NCI-H460 (cell line): ENCODE results near the gene DNASE2B. TPM values are rescaled to one million over a fixed set of nuclear protein-coding genes. Genes with fewer than 3 reads are reported as not detected.
"Not testable (repeated sequence)": the region's sequence is repeated elsewhere in the genome, so short reads cannot be mapped to it uniquely, and the experiment has no call there.

Source experiments
- DNase-seq: peaks from one replicate; pipeline ENCODE4 v3.0.0-alpha.2; 2016; ENCODE audit warnings: low read depth; ENCODE audit errors: extremely low read depth
- total RNA-seq: library from RNA; depleted of rRNA; stranded (reverse); fragments of >200 nt; shearing (Covaris generic); gene quantifications from 2 replicates; pipeline ENCODE4 v1.2.3, GENCODE V29; 2014; rRNA removed

DNASE2B gene
- total RNA-seq, 1 experiment from 2014 or later = not detected

DNA sequence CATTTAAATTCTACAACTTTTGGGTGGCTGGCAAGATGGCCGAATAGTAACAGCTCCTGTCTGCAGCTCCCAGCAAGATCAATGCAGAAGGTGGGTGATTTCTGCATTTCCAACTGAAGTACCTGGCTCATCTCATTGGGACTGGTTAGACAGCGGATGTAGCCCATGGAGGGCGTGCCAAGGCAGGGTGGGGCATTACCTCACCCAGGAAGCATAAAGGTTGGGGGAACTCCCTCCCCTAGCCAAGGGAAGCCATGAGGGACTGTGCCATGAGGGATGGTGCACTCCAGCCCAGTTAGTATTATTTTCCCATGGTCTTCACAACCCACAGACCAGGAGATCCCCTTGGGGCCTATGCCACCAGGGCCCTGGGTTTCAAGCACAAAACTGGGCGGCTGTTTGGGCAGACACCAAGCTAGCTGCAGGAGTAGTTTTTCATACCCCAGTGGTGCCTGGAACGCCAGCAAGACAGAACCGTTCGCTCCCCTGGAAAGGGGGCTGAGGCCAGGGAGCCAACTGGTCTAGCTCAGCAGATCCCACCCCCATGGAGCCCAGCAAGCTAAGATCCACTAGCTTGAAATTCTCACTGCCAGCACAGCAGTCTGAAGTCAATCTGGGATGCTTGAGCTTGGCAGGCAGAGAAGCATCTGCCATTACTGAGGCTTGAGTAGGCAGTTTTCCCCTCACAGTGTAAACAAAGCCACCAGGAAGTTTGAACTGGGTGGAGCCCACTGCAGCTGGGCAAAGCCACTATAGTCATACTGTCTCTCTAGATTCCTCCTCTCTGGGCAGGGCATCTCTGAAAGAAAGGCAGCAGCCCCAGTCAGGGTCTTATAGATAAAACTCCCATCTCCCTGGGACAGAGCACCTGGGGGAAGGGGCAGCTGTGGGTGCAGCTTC lies 44.7 kb downstream of the DNASE2B start:
- not testable (repeated sequence) for DNase-seq

DNA sequence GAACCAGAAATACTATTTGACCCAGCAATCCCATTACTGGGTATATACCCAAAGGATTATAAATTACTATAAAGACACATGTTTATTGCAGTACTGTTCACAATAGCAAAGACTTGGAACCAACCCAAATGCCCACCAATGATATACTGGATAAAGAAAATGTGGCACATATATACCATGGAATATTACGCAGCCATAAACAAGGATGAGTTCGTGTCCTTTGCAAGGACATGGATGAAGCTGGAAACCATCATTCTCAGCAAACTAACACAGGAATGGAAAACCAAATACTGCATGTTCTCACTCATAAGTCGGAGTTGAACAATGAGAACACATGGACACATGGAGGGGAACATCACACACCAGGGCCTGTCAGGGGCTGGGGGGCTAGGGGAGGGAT lies 50.4 kb downstream of the DNASE2B start:
- DNase-seq = not testable (repeated sequence)

DNA sequence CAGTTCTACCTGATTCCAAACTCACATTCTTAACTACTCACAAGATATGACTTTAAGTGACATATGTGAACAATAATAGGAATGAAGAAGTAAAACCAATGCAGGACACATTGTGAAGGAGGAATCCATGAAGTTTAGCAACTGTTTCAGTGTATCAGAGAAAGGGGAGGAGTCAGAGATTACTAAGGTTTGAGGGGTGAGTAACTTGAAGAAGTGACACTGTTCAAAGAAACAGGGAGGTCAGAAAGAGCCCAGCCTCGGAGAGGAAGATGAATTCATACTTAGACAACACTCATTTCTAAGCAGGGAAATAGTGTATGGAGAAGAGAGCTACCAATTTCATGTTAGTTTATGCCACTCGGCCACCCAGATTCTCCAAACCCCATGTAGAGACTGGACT lies 52.6 kb downstream of the DNASE2B start:
- DNase-seq = no peak

DNA sequence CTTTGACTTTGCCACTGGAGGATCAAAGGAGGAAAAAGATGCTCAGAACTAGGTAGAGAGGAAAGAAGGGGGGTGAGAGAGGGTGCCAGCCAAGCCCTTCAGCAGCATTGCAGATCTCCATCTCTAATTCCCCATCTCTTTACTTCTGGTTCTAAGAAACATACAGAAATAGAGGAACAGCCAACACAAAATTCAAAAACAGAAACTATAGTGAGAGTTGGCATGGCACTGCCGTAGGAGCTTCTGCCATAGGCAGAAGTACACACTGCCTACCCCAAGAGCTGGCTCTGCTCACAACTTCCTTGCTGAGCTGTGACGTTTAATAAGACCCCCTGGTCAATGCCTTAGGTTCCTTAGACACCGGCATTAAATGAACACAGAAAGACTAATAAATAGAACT lies 54.2 kb downstream of the DNASE2B start:
- no peak for DNase-seq

DNA sequence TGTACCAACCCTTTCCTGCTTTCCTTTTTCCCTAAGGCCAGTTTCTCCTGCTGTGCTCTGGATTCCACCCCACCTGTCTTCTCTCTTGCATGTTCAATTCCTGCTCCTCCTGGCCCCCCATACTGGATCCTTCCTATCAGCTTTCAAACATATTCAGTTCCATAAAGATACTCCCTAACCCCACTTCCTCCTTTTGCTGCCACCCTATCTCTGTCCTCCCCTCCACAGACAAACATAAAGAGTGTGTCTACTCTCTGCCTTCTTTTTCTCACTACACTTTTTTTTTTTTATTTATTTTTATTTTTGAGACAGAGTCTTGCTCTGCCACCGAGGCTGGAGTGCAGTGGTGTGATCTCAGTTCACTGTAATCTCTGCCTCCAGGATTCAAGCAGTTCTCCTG lies 63.8 kb downstream of the DNASE2B start:
- DNase-seq = no peak

Other genes starting within 250 kb of the DNASE2B start
- gene SAMD13, start 96.8 kb upstream of the DNASE2B start, total RNA-seq = 8.9 and 9.6 TPM in 2 replicates
- gene RPF1, start 80.8 kb downstream of the DNASE2B start, total RNA-seq = 79.8 and 88.9 TPM in 2 replicates
- gene SPATA1, start 107.9 kb downstream of the DNASE2B start, total RNA-seq = 0.64 TPM in 1 of 2 replicates, not detected in the other
- gene GNG5, start 108.1 kb downstream of the DNASE2B start, total RNA-seq = 78.3 and 79.8 TPM in 2 replicates
- gene CTBS, start 176.0 kb downstream of the DNASE2B start, total RNA-seq = 26.4 and 29.7 TPM in 2 replicates